ENCODE measurements around the gene SAMM50. TPM values are rescaled to one million over a fixed set of nuclear protein-coding genes. Genes with fewer than 3 reads are reported as not detected.

SAMM50 gene
- total RNA-seq, 1 donor from 2014 or later = 54.0 TPM

DNA sequence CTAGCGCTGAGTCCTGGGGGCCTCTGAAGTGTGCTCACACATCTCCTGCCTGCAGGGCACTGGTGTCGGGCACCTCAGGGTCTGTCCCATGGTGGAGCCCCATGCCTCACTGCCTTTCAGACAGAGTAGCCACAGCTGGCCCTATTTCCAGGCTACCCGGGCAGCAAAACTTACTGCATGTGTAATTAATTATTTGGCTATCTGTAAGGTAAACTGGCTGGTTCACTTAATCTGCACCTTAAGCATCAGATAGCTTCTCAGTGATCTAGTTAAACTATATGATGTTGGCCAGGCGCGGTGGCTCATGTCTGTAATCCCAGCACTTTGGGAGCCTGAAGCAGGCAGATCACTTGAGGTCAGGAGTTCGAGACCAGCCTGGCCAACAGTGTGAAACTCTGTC is 26.3 kb upstream of the SAMM50 start:
- TF ChIP-seq, protein P1, sequence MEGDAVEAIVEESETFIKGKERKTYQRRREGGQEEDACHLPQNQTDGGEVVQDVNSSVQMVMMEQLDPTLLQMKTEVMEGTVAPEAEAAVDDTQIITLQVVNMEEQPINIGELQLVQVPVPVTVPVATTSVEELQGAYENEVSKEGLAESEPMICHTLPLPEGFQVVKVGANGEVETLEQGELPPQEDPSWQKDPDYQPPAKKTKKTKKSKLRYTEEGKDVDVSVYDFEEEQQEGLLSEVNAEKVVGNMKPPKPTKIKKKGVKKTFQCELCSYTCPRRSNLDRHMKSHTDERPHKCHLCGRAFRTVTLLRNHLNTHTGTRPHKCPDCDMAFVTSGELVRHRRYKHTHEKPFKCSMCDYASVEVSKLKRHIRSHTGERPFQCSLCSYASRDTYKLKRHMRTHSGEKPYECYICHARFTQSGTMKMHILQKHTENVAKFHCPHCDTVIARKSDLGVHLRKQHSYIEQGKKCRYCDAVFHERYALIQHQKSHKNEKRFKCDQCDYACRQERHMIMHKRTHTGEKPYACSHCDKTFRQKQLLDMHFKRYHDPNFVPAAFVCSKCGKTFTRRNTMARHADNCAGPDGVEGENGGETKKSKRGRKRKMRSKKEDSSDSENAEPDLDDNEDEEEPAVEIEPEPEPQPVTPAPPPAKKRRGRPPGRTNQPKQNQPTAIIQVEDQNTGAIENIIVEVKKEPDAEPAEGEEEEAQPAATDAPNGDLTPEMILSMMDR (conservative IDR thresholded peaks at IDR 0.05) = no peak
- H3K9me3 Mint-ChIP-seq = no peaks in the 10 kb centered on the region
- peaks cover 20% of the 10 kb centered on the region for H3K4me1 Mint-ChIP-seq
- no peaks in the 10 kb centered on the region for H3K27me3 Mint-ChIP-seq (ENCODE audit: low read depth)
- H3K4me3 Mint-ChIP-seq = no peak overlapping the region
- no peak overlapping the region for H3K27ac Mint-ChIP-seq (ENCODE audit: unreplicated experiment)
- peaks cover 24% of the 10 kb centered on the region for H3K36me3 Mint-ChIP-seq (ENCODE audit: low read depth)
- DNase-seq (ENCODE audit: low read depth, low spot score) = no peak

DNA sequence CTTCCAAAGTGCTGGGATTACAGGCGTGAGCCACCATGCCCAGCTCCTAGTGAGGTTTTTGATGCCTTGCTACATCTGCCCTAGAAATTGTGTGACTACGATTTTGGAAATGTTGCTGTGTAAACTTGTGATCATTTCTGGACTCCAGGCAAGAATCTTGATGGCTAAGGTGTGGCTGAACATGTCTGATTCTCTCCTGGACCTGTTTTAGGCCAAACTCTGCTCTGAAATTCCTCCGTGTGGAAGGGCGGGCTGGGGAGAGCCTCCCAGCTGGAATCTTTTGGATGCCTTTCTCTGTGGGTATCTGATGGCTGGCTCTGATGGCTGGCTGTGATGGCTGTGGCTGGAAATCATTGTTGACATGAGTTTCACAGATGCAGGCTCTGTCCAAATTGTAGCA is 23.5 kb upstream of the SAMM50 start:
- Mint-ChIP-seq H3K27ac (ENCODE audit: unreplicated experiment) (no peak overlapping the region), H3K9me3 (no peaks in the 10 kb centered on the region), H3K27me3 (ENCODE audit: low read depth) (no peaks in the 10 kb centered on the region), H3K36me3 (ENCODE audit: low read depth) (peaks cover 27% of the 10 kb centered on the region), H3K4me1 (peaks cover 7% of the 10 kb centered on the region), H3K4me3 (no peak overlapping the region)
- no peak for DNase-seq (ENCODE audit: low read depth, low spot score)
- TF ChIP-seq, protein P1 (conservative IDR thresholded peaks at IDR 0.05) = no peak

DNA sequence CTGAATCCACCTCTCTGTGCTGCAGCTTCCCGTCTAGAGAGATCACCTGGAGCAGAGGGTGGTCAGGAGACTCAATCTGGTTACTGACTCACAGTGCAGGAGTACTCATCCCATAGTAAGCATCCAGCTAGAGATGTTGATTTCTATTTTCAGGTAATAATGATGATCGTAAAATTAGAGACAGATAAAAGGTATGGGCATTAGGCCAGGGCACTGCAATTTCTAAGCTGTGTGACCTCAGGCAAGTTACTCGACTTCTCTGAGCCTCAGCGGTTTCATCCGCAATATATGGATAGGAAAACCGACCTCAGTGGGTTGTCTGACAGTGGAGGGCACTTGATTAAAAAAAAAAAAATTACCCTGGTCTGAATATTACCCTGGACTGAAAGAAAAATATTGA is 13.8 kb upstream of the SAMM50 start:
- H3K36me3 Mint-ChIP-seq (ENCODE audit: low read depth) = peaks cover 36% of the 10 kb centered on the region
- H3K4me3 Mint-ChIP-seq = no peak overlapping the region
- no peaks in the 10 kb centered on the region for H3K9me3 Mint-ChIP-seq
- TF ChIP-seq, protein P1 (conservative IDR thresholded peaks at IDR 0.05) = no peak
- H3K27ac Mint-ChIP-seq (ENCODE audit: unreplicated experiment) = no peak overlapping the region
- DNase-seq (ENCODE audit: low read depth, low spot score) = no peak
- H3K4me1 Mint-ChIP-seq = peaks cover 1% of the 10 kb centered on the region
- H3K27me3 Mint-ChIP-seq (ENCODE audit: low read depth) = no peaks in the 10 kb centered on the region

DNA sequence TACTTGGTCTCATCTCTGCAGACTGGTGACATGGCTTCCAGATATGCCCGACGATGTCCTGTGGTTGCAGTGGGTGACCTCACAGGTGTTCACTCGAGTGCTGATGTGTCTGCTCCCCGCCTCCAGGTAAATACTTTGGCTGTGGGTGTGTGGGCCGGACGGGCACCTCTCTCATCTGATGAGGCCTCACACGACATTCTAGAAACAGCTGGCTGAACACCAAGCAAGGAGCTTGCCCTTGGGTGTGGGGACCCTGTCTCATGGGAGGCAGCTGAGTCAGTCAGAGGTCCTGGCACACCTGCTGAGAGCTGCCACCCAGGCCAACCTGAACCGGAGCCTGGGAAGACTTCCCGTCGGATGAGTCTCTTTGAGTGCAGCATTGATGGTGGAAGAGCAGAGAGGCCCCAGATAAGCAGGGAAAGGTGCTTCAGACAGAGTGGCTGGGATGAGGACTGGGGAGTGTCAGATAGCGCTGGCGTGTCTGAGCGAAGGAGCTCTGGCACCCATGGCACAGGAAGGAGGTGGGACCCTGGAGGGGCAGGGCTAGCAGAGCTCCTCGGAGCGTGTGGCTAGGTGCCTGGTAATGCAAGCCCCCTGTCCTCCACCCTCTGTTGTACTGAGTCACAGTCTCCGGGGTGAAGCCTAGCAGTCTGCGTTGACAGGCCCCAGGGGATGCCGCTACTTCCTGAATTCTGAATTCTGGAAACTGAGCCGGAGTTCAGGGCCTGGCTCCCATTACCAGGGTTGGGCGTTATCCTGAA is 10.4 kb upstream of the SAMM50 start:
- no peak for DNase-seq (ENCODE audit: low read depth, low spot score)
- Mint-ChIP-seq H3K36me3 (ENCODE audit: low read depth) (peaks cover 25% of the 10 kb centered on the region), H3K27me3 (ENCODE audit: low read depth) (no peaks in the 10 kb centered on the region), H3K27ac (ENCODE audit: unreplicated experiment) (peak overlapping the region; percentile 19), H3K4me3 (no peak overlapping the region), H3K4me1 (peaks cover 11% of the 10 kb centered on the region), H3K9me3 (no peaks in the 10 kb centered on the region)
- TF ChIP-seq, protein P1 (conservative IDR thresholded peaks at IDR 0.05) = no peak

DNA sequence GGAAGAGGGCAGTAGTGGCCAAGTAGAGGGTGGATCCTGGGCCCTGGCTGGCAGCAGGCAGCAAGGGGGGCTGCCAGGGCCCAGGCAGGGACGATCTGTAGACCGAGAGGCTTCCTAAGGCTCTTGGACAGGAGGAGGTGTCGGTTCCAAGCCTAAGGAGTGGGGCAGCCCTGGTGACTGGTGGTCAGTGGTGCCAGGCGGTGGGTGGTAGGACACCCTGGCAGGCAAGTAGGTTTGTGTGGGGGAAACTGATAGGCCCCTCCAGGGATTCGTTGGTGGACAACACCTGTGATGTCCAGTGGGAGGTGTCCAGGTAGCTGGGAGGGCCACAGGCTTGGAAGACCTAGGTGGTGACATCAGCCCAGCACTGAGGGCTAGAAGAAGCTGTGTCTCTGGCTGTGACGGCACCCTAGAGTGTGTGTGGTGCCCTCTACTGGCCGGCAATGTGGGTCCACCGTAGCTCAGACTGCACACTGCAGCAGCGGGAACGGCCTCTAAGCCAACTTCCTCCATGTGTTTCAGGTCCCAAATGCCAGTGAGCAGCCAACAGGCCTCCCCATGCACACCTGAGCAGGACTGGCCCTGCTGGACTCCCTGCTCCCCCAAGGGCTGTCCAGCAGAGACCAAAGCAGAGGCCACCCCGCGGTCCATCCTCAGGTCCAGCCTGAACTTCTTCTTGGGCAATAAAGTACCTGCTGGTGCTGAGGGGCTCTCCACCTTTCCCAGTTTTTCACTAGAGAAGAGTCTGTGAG is 9.4 kb upstream of the SAMM50 start:
- peaks cover 25% of the 10 kb centered on the region for H3K36me3 Mint-ChIP-seq (ENCODE audit: low read depth)
- TF ChIP-seq, protein P1 (conservative IDR thresholded peaks at IDR 0.05) = peak; percentile 74
- H3K4me1 Mint-ChIP-seq = peaks cover 11% of the 10 kb centered on the region
- no peak overlapping the region for H3K27ac Mint-ChIP-seq (ENCODE audit: unreplicated experiment)
- peak overlapping the region; percentile 12 for H3K4me3 Mint-ChIP-seq
- H3K27me3 Mint-ChIP-seq (ENCODE audit: low read depth) = no peaks in the 10 kb centered on the region
- no peaks in the 10 kb centered on the region for H3K9me3 Mint-ChIP-seq
- DNase-seq (ENCODE audit: low read depth, low spot score) = peak; percentile 68

All from neural crest cell (in vitro differentiated cells).